Neutrophil (primary cell): ENCODE results near the gene ANTXR1.

Source experiments
- H3K27ac ChIP-seq: fragments of 200-600 bp; sonication (generic); 2 replicates; pipeline ENCODE4 v1.5.1; 2016; ENCODE audit warnings: mild to moderate bottlenecking, moderate library complexity
- H3K27me3 ChIP-seq: fragments of 200-600 bp; sonication (generic); 2 replicates; pipeline ENCODE4 v1.6.0; 2016; ENCODE audit warnings: mild to moderate bottlenecking
- H3K36me3 ChIP-seq: fragments of 200-600 bp; sonication (generic); 2 replicates; pipeline ENCODE4 v1.5.1; 2017
- H3K4me1 ChIP-seq, 2 experiments: fragments of 200-600 bp in 1 of 2; sonication (generic) in 1 of 2; 1 replicate in 1 of 2; 2 replicates in 1 of 2; pipeline versions ENCODE4 v1.5.1 to v1.6.1; 2013 to 2016; ENCODE audit warnings: low read depth in 1 of 2, low read length in 1 of 2, mild to moderate bottlenecking in 1 of 2, moderate library complexity in 1 of 2; ENCODE audit not compliant: control insufficient read depth in 1 of 2, insufficient read depth in 1 of 2
- H3K4me3 ChIP-seq, 2 experiments: fragments of 200-600 bp in 1 of 2; sonication (generic) in 1 of 2; 1 replicate in 1 of 2; 2 replicates in 1 of 2; pipeline ENCODE4 v1.5.1; 2013 to 2016; ENCODE audit warnings: low read depth in 1 of 2, low read length in 1 of 2, mild to moderate bottlenecking in 1 of 2, moderate library complexity in 1 of 2
- H3K9me3 ChIP-seq: fragments of 200-600 bp; sonication (generic); 2 replicates; pipeline ENCODE4 v1.5.1; 2016
- CTCF ChIP-seq: fragments of 200-600 bp; sonication (generic); IDR thresholded peaks from 2 replicates; pipeline ENCODE4 v1.5.1; 2016; ENCODE audit warnings: antibody characterized with exemption

The ANTXR1 gene

GRCh38 chr2:69291004-69291650 lies 278.1 kb downstream of the ANTXR1 start:
- H3K36me3 ChIP-seq: no peaks in the 10 kb centered on the region
- no peaks in the 10 kb centered on the region for H3K9me3 ChIP-seq
- H3K27ac ChIP-seq: no peak overlapping the region
- TF ChIP-seq CTCF: no peak
- no peak overlapping the region for H3K4me3 ChIP-seq
- peaks cover 0 to 4% of the 10 kb centered on the region in 2 experiments for H3K4me1 ChIP-seq
- no peaks in the 10 kb centered on the region for H3K27me3 ChIP-seq

GRCh38 chr2:69291721-69292120 lies 278.7 kb downstream of the ANTXR1 start:
- Histone ChIP-seq H3K27me3 (no peaks in the 10 kb centered on the region), H3K4me1 (no peaks in the 10 kb centered on the region), H3K27ac (no peak overlapping the region), H3K9me3 (no peaks in the 10 kb centered on the region), H3K4me3 (no peak overlapping the region), H3K36me3 (no peaks in the 10 kb centered on the region)
- no peak for TF ChIP-seq CTCF

GRCh38 chr2:69292256-69292655 lies 279.3 kb downstream of the ANTXR1 start:
- H3K4me1 ChIP-seq: no peaks in the 10 kb centered on the region
- H3K4me3 ChIP-seq: no peak overlapping the region
- no peaks in the 10 kb centered on the region for H3K36me3 ChIP-seq
- no peaks in the 10 kb centered on the region for H3K27me3 ChIP-seq
- H3K9me3 ChIP-seq: no peaks in the 10 kb centered on the region
- no peak for TF ChIP-seq CTCF
- H3K27ac ChIP-seq: no peak overlapping the region

GRCh38 chr2:69296421-69296820 lies 283.4 kb downstream of the ANTXR1 start:
- Histone ChIP-seq H3K9me3 (no peaks in the 10 kb centered on the region), H3K36me3 (no peaks in the 10 kb centered on the region), H3K4me3 (no peak overlapping the region), H3K4me1 (peaks cover 9 to 14% of the 10 kb centered on the region in 2 experiments), H3K27me3 (no peaks in the 10 kb centered on the region), H3K27ac (no peak overlapping the region)
- TF ChIP-seq CTCF: no peak

- H3K27me3 ChIP-seq: no peaks in the 10 kb centered on the region
Measured at GRCh38 chr2:69297216-69297615, 284.2 kb downstream of the ANTXR1 start.

More at GRCh38 chr2:69297216-69297615, 284.2 kb downstream of the ANTXR1 start:
- Histone ChIP-seq H3K9me3 (no peaks in the 10 kb centered on the region), H3K4me3 (no peak overlapping the region), H3K27ac (no peak overlapping the region), H3K36me3 (no peaks in the 10 kb centered on the region), H3K4me1 (peaks cover 9 to 19% of the 10 kb centered on the region in 2 experiments)
- TF ChIP-seq CTCF: no peak
